Body of pancreas (tissue), 4 donors: ENCODE results near the gene ASAP2. TPM values are rescaled to one million over a fixed set of nuclear protein-coding genes. Genes with fewer than 3 reads are reported as not detected.

Source experiments
- ATAC-seq: fragments of 150-250 bp; one replicate; pipeline ENCODE4 v1.9.1; 2016
- DNase-seq, 4 donors: peaks; one replicate each; pipeline ENCODE4 v3.0.0-alpha.2; 2019
- H3K27ac ChIP-seq, 4 donors: fragments of 200-600 bp; sonication (generic); 1 replicate in 3 of 4; 2 replicates in 1 of 4; pipeline versions ENCODE4 v1.5.1 to v1.6.1; 2016 to 2019; ENCODE audit warnings: mild to moderate bottlenecking in 1 of 4, mixed read lengths in 1 of 4, moderate library complexity in 1 of 4
- H3K27me3 ChIP-seq, 2 donors: fragments of 200-600 bp; sonication (generic); one replicate each; pipeline ENCODE4 v1.6.0; 2016; ENCODE audit warnings: mild to moderate bottlenecking in 1 of 2
- H3K36me3 ChIP-seq, 2 donors: fragments of 200-600 bp; sonication (generic); replicated peaks in 1 of 2; 2 replicates each; pipeline ENCODE4 v1.5.1; 2016; ENCODE audit warnings: low read depth in 2 of 2; ENCODE audit not compliant: insufficient read depth in 1 of 2
- H3K4me1 ChIP-seq: fragments of 200-600 bp; sonication (generic); one replicate; pipeline ENCODE4 v1.6.0; 2016
- H3K4me3 ChIP-seq, 2 donors: fragments of 200-600 bp; sonication (generic); 1 replicate in 1 of 2; 2 replicates in 1 of 2; pipeline ENCODE4 v1.5.1; 2016 to 2019
- H3K9me3 ChIP-seq, 3 donors: fragments of 200-600 bp; sonication (generic); 1 replicate in 2 of 3; 2 replicates in 1 of 3; pipeline ENCODE4 v1.5.1; 2016
- POLR2A ChIP-seq, 3 donors: fragments of 450-650 bp; IDR thresholded peaks; one replicate each; pipeline ENCODE4 v1.6.1; 2016; ENCODE audit warnings: antibody characterized with exemption in 3 of 3, mild to moderate bottlenecking in 2 of 3
- WGBS, 2 donors: methylation state at CpG; one replicate each; pipeline ENCODE4 v1.1.5; 2017; 5-methylcytosine and 5-hydroxymethylcytosine counted together
- intact Hi-C: fragments of 100-400 bp; cut with DNase I; formaldehyde crosslinking; loops from one replicate; pipeline ENCODE4 v1.15.1; 2023
- total RNA-seq, 2 donors: library from RNA; depleted of rRNA; stranded (reverse); fragments of >200 nt; gene quantifications; one replicate each; pipeline ENCODE4 v1.1.0, GENCODE V29; 2016
- TF ChIP-seq, protein P1 (sequence below), 7 experiments: fragments of 450-650 bp in 4 of 7; fragments of 200-600 bp in 3 of 7; sonication (generic) in 3 of 7; IDR thresholded peaks; one replicate each; pipeline ENCODE4 v1.5.1; 2016 to 2019; ENCODE audit warnings: antibody characterized with exemption in 7 of 7

Gene ASAP2
- total RNA-seq, 2 donors from 2014 or later, result 12.5 to 23.7 TPM

- no peak for TF ChIP-seq POLR2A (IDR thresholded peaks at IDR 0.05)
- TF ChIP-seq, protein P1, sequence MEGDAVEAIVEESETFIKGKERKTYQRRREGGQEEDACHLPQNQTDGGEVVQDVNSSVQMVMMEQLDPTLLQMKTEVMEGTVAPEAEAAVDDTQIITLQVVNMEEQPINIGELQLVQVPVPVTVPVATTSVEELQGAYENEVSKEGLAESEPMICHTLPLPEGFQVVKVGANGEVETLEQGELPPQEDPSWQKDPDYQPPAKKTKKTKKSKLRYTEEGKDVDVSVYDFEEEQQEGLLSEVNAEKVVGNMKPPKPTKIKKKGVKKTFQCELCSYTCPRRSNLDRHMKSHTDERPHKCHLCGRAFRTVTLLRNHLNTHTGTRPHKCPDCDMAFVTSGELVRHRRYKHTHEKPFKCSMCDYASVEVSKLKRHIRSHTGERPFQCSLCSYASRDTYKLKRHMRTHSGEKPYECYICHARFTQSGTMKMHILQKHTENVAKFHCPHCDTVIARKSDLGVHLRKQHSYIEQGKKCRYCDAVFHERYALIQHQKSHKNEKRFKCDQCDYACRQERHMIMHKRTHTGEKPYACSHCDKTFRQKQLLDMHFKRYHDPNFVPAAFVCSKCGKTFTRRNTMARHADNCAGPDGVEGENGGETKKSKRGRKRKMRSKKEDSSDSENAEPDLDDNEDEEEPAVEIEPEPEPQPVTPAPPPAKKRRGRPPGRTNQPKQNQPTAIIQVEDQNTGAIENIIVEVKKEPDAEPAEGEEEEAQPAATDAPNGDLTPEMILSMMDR (IDR thresholded peaks at IDR 0.05), result no peak
- Histone ChIP-seq H3K27me3 (no peaks in the 10 kb centered on the region), H3K36me3 (peaks cover 0 to 8% of the 10 kb centered on the region in 2 donors), H3K9me3 (no peaks in the 10 kb centered on the region), H3K27ac (no peak overlapping the region), H3K4me1 (no peaks in the 10 kb centered on the region), H3K4me3 (no peak overlapping the region)
- 71 to 89% methylated on average over 1 of the region's 1 CpG for WGBS, 2 donors
- no peak for DNase-seq
- intact Hi-C loops, result no loop called here
- no peak for ATAC-seq
Observed at GRCh38 chr2:9440058-9440727, 233.6 kb downstream of the ASAP2 start.

DNA sequence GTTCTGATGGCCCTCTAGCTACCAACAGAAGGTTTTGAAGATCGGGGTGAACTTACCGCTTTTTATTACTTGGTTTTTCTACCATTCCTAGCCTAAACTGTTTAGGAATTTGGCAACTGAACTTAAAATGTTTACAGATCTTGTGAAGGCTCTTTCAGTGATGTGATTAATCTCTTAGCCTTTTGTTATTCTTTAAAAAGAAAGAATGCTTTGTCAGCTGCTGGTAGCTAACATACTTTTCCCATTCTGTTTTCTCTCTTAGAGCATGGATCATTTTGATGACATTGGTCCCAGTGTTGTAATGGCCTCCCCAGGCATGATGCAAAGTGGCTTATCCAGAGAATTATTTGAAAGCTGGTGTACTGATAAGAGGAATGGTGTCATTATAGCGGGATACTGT, 234.9 kb downstream of the ASAP2 start:
- Histone ChIP-seq H3K9me3 (no peaks in the 10 kb centered on the region), H3K27me3 (no peaks in the 10 kb centered on the region), H3K36me3 (peaks cover 0 to 8% of the 10 kb centered on the region in 2 donors), H3K4me1 (no peaks in the 10 kb centered on the region), H3K27ac (no peak overlapping the region), H3K4me3 (no peak overlapping the region)
- WGBS, 2 donors, result 37 to 50% methylated on average over 3 of the region's 3 CpGs
- intact Hi-C loops, result no loop called here
- TF ChIP-seq POLR2A (IDR thresholded peaks at IDR 0.05), result no peak
- TF ChIP-seq, protein P1 (IDR thresholded peaks at IDR 0.05), result no peak
- no peak for DNase-seq
- ATAC-seq, result no peak

DNA sequence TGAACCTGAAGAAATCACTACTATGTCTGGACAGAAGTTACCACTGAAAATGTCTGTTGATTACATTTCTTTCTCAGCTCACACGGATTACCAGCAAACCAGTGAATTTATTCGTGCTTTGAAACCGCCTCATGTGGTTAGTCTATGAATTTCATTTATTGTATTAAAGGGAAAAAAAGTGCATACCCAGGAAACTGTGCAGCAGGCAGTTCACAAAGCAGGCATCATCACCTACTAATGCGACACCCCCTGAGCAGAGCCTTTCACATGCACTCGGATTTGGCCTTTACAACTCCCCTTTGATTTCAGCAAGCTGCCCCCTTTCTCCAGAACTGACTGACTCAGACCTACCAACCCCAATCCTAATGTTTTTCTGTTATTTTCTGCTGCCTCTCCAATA, 236.9 kb downstream of the ASAP2 start:
- DNase-seq (no peak), ATAC-seq (no peak)
- intact Hi-C loops, result no loop called here
- TF ChIP-seq POLR2A (IDR thresholded peaks at IDR 0.05), result no peak
- TF ChIP-seq, protein P1 (IDR thresholded peaks at IDR 0.05), result no peak
- 88 to 94% methylated on average over 5 of the region's 5 CpGs for WGBS, 2 donors
- H3K4me1 ChIP-seq, result no peaks in the 10 kb centered on the region
- H3K4me3 ChIP-seq, result no peak overlapping the region
- no peak overlapping the region for H3K27ac ChIP-seq
- no peaks in the 10 kb centered on the region for H3K27me3 ChIP-seq
- H3K9me3 ChIP-seq, result no peaks in the 10 kb centered on the region
- H3K36me3 ChIP-seq, result peaks cover 0 to 5% of the 10 kb centered on the region in 2 donors

DNA sequence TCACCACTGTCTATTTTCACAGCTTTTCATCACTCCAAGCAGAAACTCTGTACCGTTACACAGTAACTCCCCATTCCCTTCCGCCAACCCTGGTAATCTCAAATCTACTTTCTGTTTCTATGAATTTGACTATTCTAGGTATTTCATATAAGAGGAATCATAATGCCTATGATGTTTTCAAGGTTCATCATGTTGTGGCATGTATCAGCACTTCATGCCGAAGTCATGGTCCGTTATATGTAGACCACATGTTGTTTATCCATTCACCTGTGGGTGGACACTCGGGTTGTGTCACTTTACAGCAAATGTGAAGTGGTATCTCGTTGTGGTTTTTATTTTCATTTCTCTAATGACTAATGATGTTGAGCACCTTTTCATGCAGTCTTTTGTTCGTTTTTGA, 238.5 kb downstream of the ASAP2 start:
- intact Hi-C loops, result no loop called here
- H3K27me3 ChIP-seq, result no peaks in the 10 kb centered on the region
- no peak overlapping the region for H3K4me3 ChIP-seq
- no peaks in the 10 kb centered on the region for H3K4me1 ChIP-seq
- DNase-seq (no peak), ATAC-seq (no peak)
- H3K36me3 ChIP-seq, result peaks cover 0 to 6% of the 10 kb centered on the region in 2 donors
- WGBS, 2 donors, result 86 to 88% methylated on average over 7 of the region's 7 CpGs
- H3K27ac ChIP-seq, result no peak overlapping the region
- TF ChIP-seq, protein P1 (IDR thresholded peaks at IDR 0.05), result no peak
- no peak for TF ChIP-seq POLR2A (IDR thresholded peaks at IDR 0.05)
- no peaks in the 10 kb centered on the region for H3K9me3 ChIP-seq

DNA sequence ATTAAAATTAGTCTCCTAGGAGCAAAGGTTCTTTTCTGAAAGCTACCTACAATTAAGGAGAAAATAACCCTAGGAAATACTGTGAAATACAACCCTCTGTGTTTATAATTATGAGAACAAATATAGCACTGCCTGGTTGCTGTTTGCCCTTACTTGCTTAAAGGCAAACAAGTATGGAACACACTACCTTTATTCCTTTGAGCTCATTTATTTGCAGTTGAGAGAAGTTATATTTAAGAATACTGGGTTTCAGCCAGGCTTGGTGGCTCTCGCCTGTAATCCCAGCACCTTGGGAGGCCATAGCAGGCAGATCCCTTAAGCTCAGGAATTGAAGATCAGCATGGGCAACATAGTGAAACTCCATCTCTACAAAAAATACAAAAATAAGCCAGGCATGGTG, 244.6 kb downstream of the ASAP2 start:
- Histone ChIP-seq H3K4me3 (no peak overlapping the region), H3K36me3 (peaks cover 7 to 12% of the 10 kb centered on the region in 2 donors), H3K4me1 (no peaks in the 10 kb centered on the region), H3K27me3 (no peaks in the 10 kb centered on the region), H3K27ac (no peak overlapping the region), H3K9me3 (no peaks in the 10 kb centered on the region)
- DNase-seq (no peak), ATAC-seq (no peak)
- intact Hi-C loops, result no loop called here
- TF ChIP-seq, protein P1 (IDR thresholded peaks at IDR 0.05), result no peak
- no peak for TF ChIP-seq POLR2A (IDR thresholded peaks at IDR 0.05)
- WGBS, 2 donors, result 88 to 95% methylated on average over 1 of the region's 1 CpG
